ENCODE results near the gene MRAS. TPM values are rescaled to one million over a fixed set of nuclear protein-coding genes. Genes with fewer than 3 reads are reported as not detected.

Gene MRAS
- total RNA-seq, 1 donor from 2014 or later: 55.4 TPM

DNA sequence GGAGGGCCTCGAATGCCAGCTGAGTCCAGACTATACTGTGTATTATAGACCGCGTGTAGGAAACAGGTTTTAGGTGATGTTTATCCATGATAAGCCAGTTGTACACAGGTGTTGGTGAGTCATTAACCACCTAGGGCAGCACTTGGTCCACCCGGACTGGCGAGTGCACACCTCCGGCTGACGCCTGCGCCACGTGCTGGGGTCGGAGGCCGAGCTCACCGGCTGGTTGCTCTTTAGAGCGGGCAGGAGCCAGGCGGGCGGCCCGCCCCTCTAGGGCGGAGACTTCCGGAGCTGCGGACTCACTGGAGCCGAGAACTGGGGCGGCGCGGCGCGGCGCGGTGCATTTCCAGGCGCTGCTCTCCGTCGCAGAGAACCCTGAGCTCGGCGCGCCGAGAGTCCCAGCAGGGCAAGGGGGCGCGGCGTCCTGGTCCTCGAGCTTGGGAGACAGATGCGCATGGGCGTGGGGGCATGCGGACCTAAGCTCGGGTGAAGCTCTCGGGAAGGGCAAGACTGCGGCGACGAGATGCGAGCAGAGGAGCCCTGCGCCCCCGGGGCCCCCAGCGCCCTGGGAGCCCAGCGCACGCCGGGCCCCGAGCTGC, 86.0 kb downstream of the MRAS start, which contains the start of gene ESYT3:
ESYT3 (plus strand) TSS at position 341 of the 599 bp plus-strand sequence; CDS start at position 524, 183 bp downstream.
- peak within 1 kb of the TSS; percentile 81 for H2AFZ ChIP-seq (ENCODE audit: low read depth, low read length)
- TF ChIP-seq, protein P1, sequence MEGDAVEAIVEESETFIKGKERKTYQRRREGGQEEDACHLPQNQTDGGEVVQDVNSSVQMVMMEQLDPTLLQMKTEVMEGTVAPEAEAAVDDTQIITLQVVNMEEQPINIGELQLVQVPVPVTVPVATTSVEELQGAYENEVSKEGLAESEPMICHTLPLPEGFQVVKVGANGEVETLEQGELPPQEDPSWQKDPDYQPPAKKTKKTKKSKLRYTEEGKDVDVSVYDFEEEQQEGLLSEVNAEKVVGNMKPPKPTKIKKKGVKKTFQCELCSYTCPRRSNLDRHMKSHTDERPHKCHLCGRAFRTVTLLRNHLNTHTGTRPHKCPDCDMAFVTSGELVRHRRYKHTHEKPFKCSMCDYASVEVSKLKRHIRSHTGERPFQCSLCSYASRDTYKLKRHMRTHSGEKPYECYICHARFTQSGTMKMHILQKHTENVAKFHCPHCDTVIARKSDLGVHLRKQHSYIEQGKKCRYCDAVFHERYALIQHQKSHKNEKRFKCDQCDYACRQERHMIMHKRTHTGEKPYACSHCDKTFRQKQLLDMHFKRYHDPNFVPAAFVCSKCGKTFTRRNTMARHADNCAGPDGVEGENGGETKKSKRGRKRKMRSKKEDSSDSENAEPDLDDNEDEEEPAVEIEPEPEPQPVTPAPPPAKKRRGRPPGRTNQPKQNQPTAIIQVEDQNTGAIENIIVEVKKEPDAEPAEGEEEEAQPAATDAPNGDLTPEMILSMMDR (IDR thresholded peaks at IDR 0.05; ENCODE audit: insufficient read depth, low read depth, low read length): no peak
- TF ChIP-seq EZH2 (IDR thresholded peaks at IDR 0.05; ENCODE audit: insufficient read depth, low read length): peak; percentile 17
- H3K9me3 ChIP-seq (ENCODE audit: insufficient read depth, low read depth, low read length): no peaks in the 10 kb centered on the region
- H3K36me3 ChIP-seq (ENCODE audit: insufficient read depth, low read length): no peaks in the 10 kb centered on the region
- H3K4me3 Mint-ChIP-seq (ENCODE audit: unreplicated experiment): peak within 1 kb of the TSS; percentile 72
- H3K27me3 ChIP-seq (ENCODE audit: insufficient read depth, low read length): peaks cover 47% of the 10 kb centered on the region
- no peaks in the 10 kb centered on the region for H4K20me1 ChIP-seq (ENCODE audit: insufficient read depth, low read length)
- no peak within 1 kb of the TSS for H3K27ac Mint-ChIP-seq (ENCODE audit: unreplicated experiment)
- H3K36me3 Mint-ChIP-seq (ENCODE audit: low read depth, unreplicated experiment): peaks cover 1% of the 10 kb centered on the region
- peaks cover 12% of the 10 kb centered on the region for H3K4me1 Mint-ChIP-seq (ENCODE audit: low read depth, unreplicated experiment)
- peak within 1 kb of the TSS; percentile 88 for H3K4me2 ChIP-seq (ENCODE audit: low read length)
- peaks cover 37% of the 10 kb centered on the region for H3K27me3 Mint-ChIP-seq (ENCODE audit: low read depth, unreplicated experiment)
- peaks cover 12% of the 10 kb centered on the region for H3K4me1 ChIP-seq (ENCODE audit: insufficient read depth, low read length)
- peak; percentile 36 for DNase-seq (ENCODE audit: low read depth)
- peaks cover 12% of the 10 kb centered on the region for H3K9me3 Mint-ChIP-seq (ENCODE audit: unreplicated experiment)
- no peak for FAIRE-seq
- no peaks in the 10 kb centered on the region for H3K79me2 ChIP-seq (ENCODE audit: insufficient read depth, low read length)
- no peak within 1 kb of the TSS for H3K9ac ChIP-seq (ENCODE audit: low read length)
- H3K4me3 ChIP-seq (ENCODE audit: insufficient read depth, low read depth, low read length): peak within 1 kb of the TSS; percentile 54
- H3K27ac ChIP-seq (ENCODE audit: low read depth, low read length): no peak within 1 kb of the TSS

DNA sequence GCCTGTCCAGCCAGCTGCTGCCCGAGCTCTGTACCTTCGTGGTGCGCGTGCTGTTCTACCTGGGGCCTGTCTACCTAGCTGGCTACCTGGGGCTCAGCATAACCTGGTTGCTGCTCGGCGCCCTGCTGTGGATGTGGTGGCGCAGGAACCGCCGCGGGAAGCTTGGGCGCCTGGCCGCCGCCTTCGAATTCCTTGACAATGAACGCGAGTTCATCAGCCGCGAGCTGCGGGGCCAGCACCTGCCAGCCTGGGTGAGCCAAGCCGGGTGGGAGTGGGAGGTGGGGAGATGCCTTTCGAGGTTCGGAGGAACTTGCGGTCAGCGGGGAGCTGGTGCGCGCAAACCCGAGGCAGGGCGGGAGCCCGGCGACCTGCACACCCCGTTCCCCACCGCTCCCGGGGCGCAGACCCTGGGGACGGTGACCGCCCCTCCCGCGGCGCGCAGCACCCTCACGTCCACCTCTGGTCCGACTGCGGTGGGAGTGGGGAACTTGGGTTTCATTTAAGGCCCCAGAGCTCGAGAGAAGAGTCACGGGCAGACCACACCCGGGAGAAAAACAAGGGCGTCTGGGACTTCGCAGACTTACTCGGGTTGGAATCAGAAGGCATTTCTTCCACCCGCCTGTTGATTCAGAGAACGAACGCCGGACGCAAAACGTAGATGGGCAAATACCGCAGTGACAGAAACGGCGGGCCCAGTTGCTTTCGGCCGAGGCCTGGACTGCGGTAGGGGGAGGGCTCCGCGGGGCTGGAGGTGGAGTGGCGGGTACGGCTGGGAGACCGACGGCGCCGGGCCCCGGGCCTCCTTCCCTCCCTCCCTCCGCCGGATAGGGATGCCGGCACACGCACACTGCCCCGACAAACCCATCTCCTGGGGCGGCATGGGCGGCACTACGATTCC, 86.7 kb downstream of the MRAS start:
- Mint-ChIP-seq H3K36me3 (ENCODE audit: low read depth, unreplicated experiment) (peaks cover 3% of the 10 kb centered on the region), H3K27me3 (ENCODE audit: low read depth, unreplicated experiment) (peaks cover 37% of the 10 kb centered on the region), H3K4me3 (ENCODE audit: unreplicated experiment) (peak overlapping the region; percentile 72), H3K9me3 (ENCODE audit: unreplicated experiment) (peaks cover 12% of the 10 kb centered on the region), H3K27ac (ENCODE audit: unreplicated experiment) (no peak overlapping the region), H3K4me1 (ENCODE audit: low read depth, unreplicated experiment) (peaks cover 19% of the 10 kb centered on the region)
- H3K4me1 ChIP-seq (ENCODE audit: insufficient read depth, low read length): peaks cover 12% of the 10 kb centered on the region
- no peak overlapping the region for H3K9ac ChIP-seq (ENCODE audit: low read length)
- no peaks in the 10 kb centered on the region for H3K36me3 ChIP-seq (ENCODE audit: insufficient read depth, low read length)
- H3K4me2 ChIP-seq (ENCODE audit: low read length): peak overlapping the region; percentile 88
- H3K9me3 ChIP-seq (ENCODE audit: insufficient read depth, low read depth, low read length): no peaks in the 10 kb centered on the region
- DNase-seq (ENCODE audit: low read depth) (no peak), FAIRE-seq (no peak)
- H3K4me3 ChIP-seq (ENCODE audit: insufficient read depth, low read depth, low read length): peak overlapping the region; percentile 54
- TF ChIP-seq, protein P1 (IDR thresholded peaks at IDR 0.05; ENCODE audit: insufficient read depth, low read depth, low read length): no peak
- TF ChIP-seq EZH2 (IDR thresholded peaks at IDR 0.05; ENCODE audit: insufficient read depth, low read length): peak; percentile 76
- peak overlapping the region; percentile 81 for H2AFZ ChIP-seq (ENCODE audit: low read depth, low read length)
- peaks cover 50% of the 10 kb centered on the region for H3K27me3 ChIP-seq (ENCODE audit: insufficient read depth, low read length)
- H3K27ac ChIP-seq (ENCODE audit: low read depth, low read length): no peak overlapping the region
- no peaks in the 10 kb centered on the region for H3K79me2 ChIP-seq (ENCODE audit: insufficient read depth, low read length)
- H4K20me1 ChIP-seq (ENCODE audit: insufficient read depth, low read length): no peaks in the 10 kb centered on the region
